Esophagus squamous epithelium (tissue), 4 donors: ENCODE measurements around the gene SERINC3.

Source experiments
- CTCF ChIP-seq, 6 experiments: fragments of 450-650 bp in 4 of 6; fragments of 200-600 bp in 2 of 6; sonication (generic) in 2 of 6; IDR thresholded peaks; one replicate each; pipeline ENCODE4 v1.5.1; 2016 to 2019; ENCODE audit warnings: antibody characterized with exemption in 6 of 6, mild to moderate bottlenecking in 4 of 6, moderate library complexity in 4 of 6
- POLR2A ChIP-seq, 4 donors: fragments of 450-650 bp; IDR thresholded peaks; one replicate each; pipeline ENCODE4 v1.6.1; 2017; ENCODE audit warnings: antibody characterized with exemption in 4 of 4, mild to moderate bottlenecking in 4 of 4, moderate library complexity in 3 of 4

- no peak for TF ChIP-seq POLR2A (IDR thresholded peaks at IDR 0.05)
- no peak for TF ChIP-seq CTCF (IDR thresholded peaks at IDR 0.05)
Observed at GRCh38 chr20:44541992-44542391, 20.1 kb upstream of the SERINC3 start.
